Fibroblast of skin of right biceps (primary cell): ENCODE results near the gene CERS6.

ENCODE experiments used
- DNase-seq: peaks from one replicate; pipeline ENCODE4 v3.0.0-alpha.2; 2013

Gene CERS6

DNA sequence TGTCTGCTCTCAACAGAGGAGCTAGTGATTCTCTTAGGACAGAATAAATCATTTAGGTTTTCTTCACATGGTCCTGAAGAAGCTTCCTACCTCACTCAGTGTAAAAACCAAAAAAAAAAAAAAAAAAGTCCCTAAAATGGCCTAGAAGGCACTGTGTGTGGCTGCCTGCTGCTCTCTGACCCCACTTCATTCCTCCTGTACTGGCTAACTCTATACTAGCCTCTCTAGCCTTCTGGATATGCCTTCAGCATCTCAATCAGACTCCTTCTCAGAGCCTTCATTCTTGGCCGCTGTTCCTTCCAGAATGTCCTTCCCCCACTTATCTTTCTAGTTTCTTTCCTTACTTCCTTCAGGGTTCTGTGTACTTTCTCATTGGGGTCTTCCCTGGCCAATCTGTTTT lies 82.1 kb downstream of the CERS6 start:
- DNase-seq, result no peak

DNA sequence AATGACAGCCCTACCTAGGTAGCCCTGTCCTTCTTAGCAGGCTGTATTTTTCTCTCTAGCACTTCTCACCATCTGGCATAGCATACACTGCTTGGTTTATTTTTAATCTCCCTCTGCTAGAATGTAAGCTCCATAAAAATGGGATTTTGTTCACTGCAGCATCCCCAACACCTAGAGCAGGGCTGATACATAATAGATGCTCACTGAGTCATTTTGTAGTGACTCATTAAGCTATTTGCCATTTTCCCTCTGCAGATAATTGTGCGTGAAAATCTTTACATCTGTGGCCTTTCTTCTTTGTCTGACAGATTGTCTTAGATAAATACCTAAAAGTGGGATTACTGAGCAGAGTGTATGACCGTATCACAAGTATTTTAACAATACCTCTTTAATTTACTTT lies 82.5 kb downstream of the CERS6 start:
- peak; percentile 58 for DNase-seq

DNA sequence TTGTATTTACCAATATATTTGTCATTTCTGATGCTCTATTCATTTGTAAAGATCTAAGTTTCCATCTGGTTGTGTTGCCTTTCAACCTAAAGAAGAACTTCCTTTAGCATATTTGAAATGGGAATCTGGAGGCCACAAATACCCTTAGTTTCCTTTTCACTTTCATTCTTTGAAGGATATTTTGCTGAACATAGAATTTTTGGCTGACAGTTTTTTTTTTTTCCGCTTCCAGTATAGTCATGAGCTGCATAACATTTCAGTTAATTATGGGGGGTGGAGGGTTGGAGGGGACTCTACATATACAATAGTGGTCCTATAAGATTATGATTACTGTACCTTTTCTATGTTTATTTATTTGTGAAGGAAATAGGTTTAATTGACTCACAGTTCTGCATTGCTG lies 83.9 kb downstream of the CERS6 start:
- DNase-seq, result no peak

GRCh38 chr2:168541858-168542257 lies 85.8 kb downstream of the CERS6 start:
- DNase-seq, result no peak

DNA sequence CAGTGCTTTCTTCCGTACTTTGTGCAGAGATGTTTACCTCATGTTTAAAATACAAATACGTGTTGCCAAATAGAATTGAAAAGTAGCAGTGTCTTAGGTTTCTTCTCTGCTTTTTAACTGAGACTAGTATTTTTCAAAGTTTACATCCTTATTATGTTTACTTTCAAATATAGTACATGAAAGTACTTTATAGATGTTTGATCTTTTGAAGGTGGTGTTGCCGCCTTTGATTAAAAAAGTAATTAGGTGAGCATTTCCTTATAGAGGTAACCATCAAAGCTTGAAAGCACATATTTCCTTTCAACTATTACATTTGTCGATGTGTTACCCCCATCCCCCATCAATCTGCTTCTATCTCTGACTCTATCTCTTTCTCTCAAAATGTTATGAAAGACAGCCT lies 87.0 kb downstream of the CERS6 start:
- no peak for DNase-seq

GRCh38 chr2:168543935-168544334 lies 87.9 kb downstream of the CERS6 start:
- no peak for DNase-seq

DNA sequence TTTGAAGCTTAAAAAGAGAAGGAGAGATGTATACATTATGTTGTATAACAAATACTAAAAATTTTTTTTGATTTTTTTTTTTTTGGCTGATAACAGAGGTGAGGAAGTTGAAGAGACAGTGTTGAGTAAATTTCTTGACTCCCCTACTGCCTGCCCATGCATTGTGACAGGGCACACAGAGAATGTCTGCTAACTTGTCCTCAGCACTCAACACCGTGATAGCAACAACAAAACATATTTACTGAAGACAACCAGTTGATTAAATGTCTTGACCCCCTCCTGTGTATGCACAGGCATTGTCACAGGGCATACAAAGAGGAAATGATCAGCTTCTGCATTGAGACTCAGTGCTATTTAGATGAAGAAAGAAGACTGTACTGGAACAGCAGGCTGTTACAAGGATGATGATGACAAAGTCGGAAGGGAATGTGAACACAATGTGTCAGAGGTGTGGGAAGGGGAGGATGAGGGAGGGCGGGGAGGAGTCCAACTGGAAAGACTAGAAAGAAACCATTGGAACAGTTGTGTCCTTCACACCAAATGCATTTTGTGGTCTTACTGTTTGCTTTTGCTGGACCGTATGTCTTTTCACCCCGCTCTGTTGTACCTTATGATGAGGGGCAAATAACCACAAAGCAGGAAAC lies 89.5 kb downstream of the CERS6 start:
- peak; percentile 93 for DNase-seq

DNA sequence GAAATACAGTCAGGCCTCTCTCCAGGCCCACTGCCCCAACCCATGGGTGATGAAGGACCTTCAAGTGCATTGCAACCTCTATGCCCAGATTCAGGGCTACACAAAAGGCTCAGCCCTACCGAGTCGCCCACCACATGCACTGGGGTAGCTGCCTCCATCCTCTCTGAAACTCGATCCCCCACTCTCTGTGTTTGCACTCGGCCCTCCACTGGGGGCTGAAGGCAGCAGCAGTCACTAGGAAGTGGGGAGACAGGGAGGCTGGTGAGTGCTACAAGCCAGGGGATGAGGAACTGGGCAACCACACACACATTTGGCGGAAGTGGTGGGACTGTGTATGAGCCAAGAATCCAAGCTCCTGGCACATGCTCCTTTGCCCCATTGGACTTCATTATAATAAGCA lies 94.6 kb downstream of the CERS6 start:
- DNase-seq, result no peak

DNA sequence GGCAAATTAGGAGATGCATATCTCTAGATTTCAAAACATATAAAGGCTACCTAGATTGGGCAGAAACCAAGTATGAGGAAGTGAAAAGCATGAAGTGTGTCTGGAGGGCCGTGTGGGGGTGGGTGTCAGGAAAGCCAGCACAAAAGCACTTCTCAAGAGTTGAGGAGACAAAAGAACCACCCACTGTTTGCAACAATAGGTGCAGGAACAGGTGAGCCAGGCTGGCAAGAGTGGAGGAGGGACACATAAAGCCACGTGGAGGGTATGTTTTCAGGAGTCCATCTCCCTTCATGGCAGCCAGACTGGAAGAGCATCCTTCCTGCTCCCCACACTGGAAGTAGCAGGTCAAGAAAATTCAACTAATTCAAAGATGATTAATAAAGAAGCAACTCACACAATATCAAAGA lies 96.4 kb downstream of the CERS6 start:
- no peak for DNase-seq

DNA sequence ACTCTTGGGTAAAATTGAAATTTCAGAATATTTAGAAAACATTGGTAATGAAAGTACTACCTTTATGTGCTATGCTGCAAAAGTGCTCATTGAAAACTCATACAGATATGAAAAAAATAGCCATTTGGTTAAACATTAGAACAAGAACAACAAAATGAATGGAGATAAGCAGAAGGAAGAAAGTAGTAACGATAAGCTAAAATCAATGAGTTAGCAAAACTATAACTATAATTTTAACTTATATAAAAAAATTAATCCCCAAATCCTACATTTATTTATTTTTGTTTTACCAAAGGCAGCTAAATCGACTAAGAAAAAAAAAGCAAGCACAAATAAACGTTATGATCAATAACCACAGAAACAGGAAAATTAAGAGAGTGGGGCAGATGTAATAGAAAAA lies 99.2 kb downstream of the CERS6 start:
- no peak for DNase-seq

DNA sequence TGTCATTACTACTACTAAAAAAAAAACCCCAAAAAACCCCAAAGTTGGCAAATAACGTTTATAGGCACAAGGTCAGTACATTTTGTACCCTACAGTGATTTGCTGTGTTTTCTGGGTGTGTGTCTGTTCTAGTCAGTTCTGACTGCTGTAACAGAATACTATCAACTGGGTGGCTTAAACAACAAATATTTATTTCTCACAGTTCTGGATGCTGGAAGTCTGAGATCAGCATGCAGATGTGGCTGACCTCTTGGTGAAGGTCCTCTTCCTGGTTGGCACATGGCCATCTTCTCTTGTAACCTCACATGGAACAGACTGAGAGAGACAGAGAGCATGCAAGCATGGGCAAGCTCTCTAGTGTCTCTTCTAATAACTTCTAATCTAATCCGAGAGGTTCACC lies 103.1 kb downstream of the CERS6 start:
- DNase-seq, result no peak

DNA sequence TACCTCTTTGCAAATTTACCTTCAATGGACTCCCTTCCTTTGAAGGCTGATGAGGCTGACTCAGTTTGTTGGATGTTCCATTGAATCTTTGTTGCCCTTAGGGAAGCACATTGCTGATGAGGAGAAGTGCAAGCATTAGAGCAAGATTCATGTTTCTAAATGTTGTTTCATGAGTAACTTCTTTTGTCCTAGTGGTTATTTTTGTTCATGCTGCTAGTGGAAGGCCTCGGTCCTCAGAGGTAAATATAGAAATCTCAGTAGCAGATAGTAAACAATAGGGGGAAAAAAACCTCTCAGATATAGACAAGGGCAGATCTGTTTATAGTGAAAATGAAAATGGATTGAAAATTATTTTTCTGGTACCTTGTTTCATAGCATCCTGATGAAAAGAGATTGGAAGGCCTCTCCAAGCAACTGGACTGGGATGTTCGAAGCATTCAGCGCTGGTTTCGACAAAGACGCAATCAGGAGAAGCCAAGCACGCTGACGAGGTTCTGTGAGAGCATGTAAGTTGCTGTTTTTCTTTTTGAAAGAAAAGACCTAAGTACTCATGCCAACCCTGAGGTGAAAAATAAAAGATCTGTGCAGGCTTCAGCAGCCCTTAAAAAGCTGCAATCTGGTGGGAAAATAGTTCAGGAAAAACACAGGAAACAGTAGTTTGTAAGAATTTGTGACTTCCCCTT lies 104.9 kb downstream of the CERS6 start:
- DNase-seq, result no peak

GRCh38 chr2:168561991-168562390 lies 105.9 kb downstream of the CERS6 start:
- DNase-seq, result no peak

DNA sequence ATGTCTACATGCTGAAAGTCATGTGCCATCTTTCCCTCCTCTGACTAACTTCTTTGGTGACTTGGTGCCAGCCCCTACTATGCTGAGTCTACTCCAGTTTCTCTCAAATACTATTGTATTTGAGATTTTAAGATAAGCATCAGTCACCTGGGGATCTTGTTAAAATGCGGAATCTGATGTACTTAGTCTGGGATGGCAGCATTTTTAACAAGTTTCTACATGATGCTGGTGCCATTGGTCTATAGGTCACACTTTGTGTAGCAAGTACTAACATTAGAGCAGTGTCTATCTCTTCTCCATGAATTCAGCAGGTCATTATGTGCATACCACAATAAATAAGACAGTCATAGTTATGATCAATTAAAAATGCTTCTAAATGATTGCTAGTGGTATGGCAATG lies 106.9 kb downstream of the CERS6 start:
- no peak for DNase-seq

- no peak for DNase-seq
These were observed 108.6 kb downstream of the CERS6 start for GRCh38 chr2:168564641-168565040.

DNA sequence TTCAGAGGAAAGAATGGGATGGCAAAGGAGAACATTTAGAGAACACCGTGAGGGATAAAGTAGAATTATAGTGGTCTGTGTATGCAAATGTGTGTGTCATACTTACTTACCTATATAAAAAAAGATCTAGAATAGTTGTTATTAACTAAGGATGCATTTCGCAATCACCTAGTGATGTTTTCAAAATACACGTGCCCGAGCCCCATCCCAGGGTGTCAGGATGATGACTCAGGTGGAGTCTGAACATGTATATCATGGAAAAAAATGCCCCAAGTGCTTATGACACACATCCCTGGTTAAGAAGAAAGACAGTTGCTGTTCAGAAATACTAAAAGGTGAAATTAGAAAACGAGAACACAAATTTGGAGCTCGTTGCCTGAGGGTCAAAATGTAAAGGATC lies 109.0 kb downstream of the CERS6 start:
- DNase-seq, result peak; percentile 66

DNA sequence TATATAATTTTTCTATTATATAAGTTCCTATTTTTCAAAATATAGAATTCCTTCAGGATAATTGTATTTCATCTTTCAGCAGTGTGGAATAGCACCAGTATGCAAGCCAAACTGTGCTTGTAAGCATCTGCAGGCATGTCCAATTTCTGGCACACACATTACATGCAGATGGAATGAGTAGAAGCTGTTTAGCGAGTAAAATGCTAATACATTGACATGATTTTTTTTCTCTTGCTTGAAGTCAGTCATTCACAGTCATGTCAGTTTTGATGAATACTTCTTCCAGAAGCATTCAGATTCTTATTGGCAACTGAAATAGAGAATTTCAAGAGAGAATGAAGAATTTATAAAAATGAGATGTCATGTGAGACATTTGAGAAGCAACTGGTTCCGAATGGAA lies 109.4 kb downstream of the CERS6 start:
- no peak for DNase-seq

- DNase-seq, result no peak
These were observed 111.0 kb downstream of the CERS6 start for GRCh38 chr2:168566974-168567665.

GRCh38 chr2:168567836-168568235 lies 111.8 kb downstream of the CERS6 start:
- no peak for DNase-seq

DNA sequence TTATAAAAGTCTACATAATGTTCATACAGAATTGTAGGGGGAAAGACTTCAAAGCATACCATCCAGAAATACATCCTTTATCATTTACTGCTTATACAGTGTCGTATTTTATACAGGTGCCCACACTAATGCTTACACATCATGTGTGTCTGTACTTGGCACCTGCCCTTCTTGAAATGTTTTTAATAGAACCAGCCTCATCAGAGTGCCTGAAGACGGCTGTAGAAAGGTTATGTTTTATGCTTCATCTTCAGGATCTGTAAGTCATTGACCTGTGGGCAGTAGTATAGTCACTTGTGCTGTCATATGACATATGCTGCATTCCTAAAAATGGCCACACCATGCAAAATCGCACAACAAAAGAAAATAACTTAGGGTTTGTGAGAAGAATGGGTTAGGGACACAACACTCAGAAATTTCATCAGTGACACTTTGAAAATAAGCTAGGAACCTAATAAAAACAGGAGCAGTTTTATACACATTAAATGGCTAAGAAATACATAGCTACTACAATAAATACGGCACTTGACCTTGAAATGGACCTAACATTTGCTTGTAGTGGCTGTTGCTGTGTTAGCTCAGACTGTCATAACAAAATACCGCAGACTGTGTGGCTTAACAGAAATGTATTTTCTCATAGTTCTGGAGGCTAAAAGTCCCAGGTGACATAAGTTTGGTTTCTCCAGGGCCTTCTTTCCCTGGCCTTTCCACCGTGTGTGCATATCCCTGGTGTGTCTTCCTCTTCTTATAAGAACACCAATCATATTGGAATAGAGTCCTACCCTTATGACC lies 112.6 kb downstream of the CERS6 start:
- no peak for DNase-seq

- DNase-seq, result no peak
These were observed 115.0 kb downstream of the CERS6 start for GRCh38 chr2:168571061-168571460.

GRCh38 chr2:168573128-168573903 lies 117.2 kb downstream of the CERS6 start:
- peak; percentile 72 for DNase-seq
